Muscle of leg (tissue), 11 donors: ENCODE data around the gene SYT13. TPM values are rescaled to one million over a fixed set of nuclear protein-coding genes. Genes with fewer than 3 reads are reported as not detected.
A peak's percentile ranks its signal among the peaks of the same experiment; 100 is the strongest.
"Not testable (repeated sequence)": the region's sequence is repeated elsewhere in the genome, so short reads cannot be mapped to it uniquely, and the experiment has no call there.

Experiments used
- DNase-seq: peaks from one replicate; pipeline ENCODE4 v3.0.0; 2013
- H3K27ac ChIP-seq: one replicate; pipeline ENCODE4 v1.5.1; 2013; ENCODE audit warnings: mild to moderate bottlenecking, low read length, control low read depth
- H3K27me3 ChIP-seq: one replicate; pipeline ENCODE4 v1.6.1; 2013; ENCODE audit warnings: low read length; ENCODE audit not compliant: control insufficient read depth, insufficient read depth
- H3K36me3 ChIP-seq: one replicate; pipeline ENCODE4 v1.6.1; 2013; ENCODE audit warnings: low read length; ENCODE audit not compliant: control insufficient read depth, insufficient read depth
- H3K4me1 ChIP-seq: one replicate; pipeline ENCODE4 v1.6.1; 2013; ENCODE audit warnings: low read length; ENCODE audit not compliant: control insufficient read depth, insufficient read depth
- H3K4me3 ChIP-seq: one replicate; pipeline ENCODE4 v1.5.1; 2013; ENCODE audit warnings: low read length, control low read depth
- H3K9me3 ChIP-seq: replicated peaks from 2 replicates; pipeline ENCODE4 v1.6.1; 2013; ENCODE audit warnings: low read depth, low read length; ENCODE audit not compliant: control insufficient read depth
- WGBS: methylation state at CpG from one replicate; pipeline ENCODE4 v1.1.5; 2013; ENCODE audit warnings: missing lambda C conversion rate; ENCODE audit not compliant: insufficient coverage; 5-methylcytosine and 5-hydroxymethylcytosine counted together
- polyA plus RNA-seq, 8 donors: library from polyadenylated mRNA; unstranded; fragments of 120-200 nt; gene quantifications; one replicate each; pipeline versions ENCODE4 v1.2.1 to v1.2.3, GENCODE V29; 2013; ENCODE audit warnings: inconsistent platforms in 1 of 8, low replicate concordance in 1 of 8; ENCODE audit not compliant: insufficient read length in 8 of 8, insufficient read depth in 1 of 8
- total RNA-seq: library from RNA; stranded (reverse); fragments of 120-200 nt; gene quantifications from one replicate; pipeline ENCODE4 v1.2.4, GENCODE V29; 2013

Gene SYT13
- total and polyA plus RNA-seq, 9 donors, result 0.49 to 1.9 (median 1.2) TPM

DNA sequence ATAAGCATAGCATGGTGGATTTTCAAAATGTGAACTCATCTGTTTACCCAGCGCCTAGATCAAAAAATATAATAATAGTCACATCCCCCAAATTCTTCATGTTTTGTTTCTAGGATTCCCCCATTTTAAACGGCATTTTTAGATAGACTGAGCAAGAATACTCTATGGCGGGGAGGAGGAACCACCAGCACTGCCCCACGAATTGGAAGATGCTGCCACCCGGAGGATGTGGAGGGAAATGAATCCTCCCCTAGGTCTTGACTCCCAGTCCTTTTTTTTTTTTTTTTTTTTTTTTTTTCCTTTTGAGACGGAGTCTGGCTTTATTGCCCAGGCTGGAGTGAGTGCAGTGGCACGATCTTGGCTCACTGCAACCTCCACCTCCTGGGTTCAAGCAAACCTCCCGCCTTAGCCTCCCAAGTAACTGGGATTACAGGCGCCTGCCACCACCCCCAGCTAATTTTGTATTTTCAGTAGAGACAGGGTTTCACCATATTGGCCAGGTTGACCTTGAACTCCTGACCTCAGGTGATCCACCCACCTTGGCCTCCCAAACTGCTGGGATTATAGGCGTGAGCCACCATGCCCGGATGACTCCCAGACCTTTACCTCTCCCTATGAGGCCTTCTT lies 7.5 kb upstream of the SYT13 start:
- H3K27ac ChIP-seq, H3K4me1 ChIP-seq, H3K27me3 ChIP-seq, H3K4me3 ChIP-seq, H3K36me3 ChIP-seq, H3K9me3 ChIP-seq: not testable (repeated sequence)
- DNase-seq, result peak; percentile 91
- WGBS, result 83% methylated on average over 2 of the region's 11 CpGs

- no peak overlapping the region for H3K4me3 ChIP-seq
- no peaks in the 10 kb centered on the region for H3K36me3 ChIP-seq
- DNase-seq, result no peak
- WGBS, result 100% methylated on average over 1 of the region's 1 CpG
- H3K9me3 ChIP-seq, result peaks cover 4% of the 10 kb centered on the region
- H3K4me1 ChIP-seq, result peaks cover 6% of the 10 kb centered on the region
- peaks cover 32% of the 10 kb centered on the region for H3K27me3 ChIP-seq
- no peak overlapping the region for H3K27ac ChIP-seq
Observed at GRCh38 chr11:45290586-45290985, 4.4 kb upstream of the SYT13 start.

DNA sequence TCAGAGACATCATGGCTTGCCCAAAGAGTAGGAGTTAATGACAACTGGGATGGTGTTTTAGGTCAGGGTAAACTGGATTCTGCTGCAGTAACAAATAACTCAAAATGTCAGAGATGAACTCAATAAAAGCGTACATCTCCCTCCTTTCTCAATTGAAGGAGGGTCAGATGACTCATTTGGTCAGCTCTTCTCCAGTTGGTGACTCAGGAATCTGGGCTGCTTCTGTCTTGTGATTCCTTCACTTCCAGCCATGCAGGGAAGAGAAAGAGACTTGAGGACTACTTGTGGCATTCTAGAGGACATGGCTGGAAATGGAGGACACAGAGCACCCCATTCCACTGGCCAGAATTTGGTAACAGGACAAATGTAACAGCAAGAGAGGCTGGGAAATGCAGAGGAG lies 3.2 kb upstream of the SYT13 start:
- no CpG with 5 or more reads among the region's 1 CpG for WGBS
- Histone ChIP-seq H3K27ac (no peak overlapping the region), H3K4me3 (no peak overlapping the region), H3K36me3 (no peaks in the 10 kb centered on the region), H3K9me3 (peaks cover 4% of the 10 kb centered on the region), H3K27me3 (peaks cover 44% of the 10 kb centered on the region), H3K4me1 (peaks cover 11% of the 10 kb centered on the region)
- no peak for DNase-seq

DNA sequence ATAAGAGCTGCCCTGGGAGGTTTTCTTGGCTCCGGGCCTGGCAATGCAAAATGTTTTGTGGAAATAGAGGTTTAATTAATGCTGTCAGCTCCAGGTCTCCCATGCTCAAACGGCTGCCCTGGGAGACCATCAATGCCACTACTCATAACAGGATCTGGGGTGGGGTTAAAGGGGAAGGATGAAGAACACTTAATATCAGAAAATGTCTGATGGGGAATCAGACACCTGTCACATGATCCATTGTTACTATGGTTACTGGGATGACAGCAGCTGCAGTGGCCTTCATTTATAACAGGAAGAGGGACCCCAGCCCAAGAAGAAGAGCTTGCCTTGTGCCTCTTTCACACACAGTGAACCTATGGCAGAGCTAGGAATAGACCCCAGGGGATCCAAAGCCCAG lies 2.2 kb upstream of the SYT13 start:
- H3K27ac ChIP-seq, result no peak overlapping the region
- no peak for DNase-seq
- no peaks in the 10 kb centered on the region for H3K36me3 ChIP-seq
- H3K4me1 ChIP-seq, result peaks cover 11% of the 10 kb centered on the region
- WGBS, result no CpG with 5 or more reads among the region's 2 CpGs
- peaks cover 44% of the 10 kb centered on the region for H3K27me3 ChIP-seq
- no peak overlapping the region for H3K4me3 ChIP-seq
- peaks cover 4% of the 10 kb centered on the region for H3K9me3 ChIP-seq

GRCh38 chr11:45287316-45287903 lies 1.3 kb upstream of the SYT13 start:
- peaks cover 4% of the 10 kb centered on the region for H3K9me3 ChIP-seq
- no peak overlapping the region for H3K27ac ChIP-seq
- H3K27me3 ChIP-seq, result peaks cover 44% of the 10 kb centered on the region
- DNase-seq, result no peak
- WGBS, result 100% methylated on average over 1 of the region's 3 CpGs
- no peak overlapping the region for H3K4me3 ChIP-seq
- no peaks in the 10 kb centered on the region for H3K36me3 ChIP-seq
- peaks cover 11% of the 10 kb centered on the region for H3K4me1 ChIP-seq

- H3K27ac ChIP-seq, result no peak overlapping the region
- WGBS, result 9% methylated on average over 13 of the region's 13 CpGs
- peaks cover 11% of the 10 kb centered on the region for H3K4me1 ChIP-seq
- no peaks in the 10 kb centered on the region for H3K36me3 ChIP-seq
- peaks cover 39% of the 10 kb centered on the region for H3K27me3 ChIP-seq
- H3K9me3 ChIP-seq, result peaks cover 4% of the 10 kb centered on the region
- no peak for DNase-seq
- H3K4me3 ChIP-seq, result no peak overlapping the region
Observed at GRCh38 chr11:45285250-45285828, 802 bp downstream of the SYT13 start.

GRCh38 chr11:45282081-45282480 lies 4.1 kb downstream of the SYT13 start:
- no peak overlapping the region for H3K4me3 ChIP-seq
- peaks cover 11% of the 10 kb centered on the region for H3K4me1 ChIP-seq
- no peaks in the 10 kb centered on the region for H3K9me3 ChIP-seq
- DNase-seq, result no peak
- H3K27ac ChIP-seq, result no peak overlapping the region
- H3K27me3 ChIP-seq, result peaks cover 26% of the 10 kb centered on the region
- WGBS, result 48% methylated on average over 5 of the region's 6 CpGs
- H3K36me3 ChIP-seq, result no peaks in the 10 kb centered on the region

GRCh38 chr11:45280449-45280848 lies 5.7 kb downstream of the SYT13 start:
- peaks cover 11% of the 10 kb centered on the region for H3K27me3 ChIP-seq
- no peak for DNase-seq
- no peaks in the 10 kb centered on the region for H3K36me3 ChIP-seq
- H3K4me1 ChIP-seq, result peaks cover 4% of the 10 kb centered on the region
- no peak overlapping the region for H3K4me3 ChIP-seq
- no peaks in the 10 kb centered on the region for H3K9me3 ChIP-seq
- WGBS, result 44% methylated on average over 2 of the region's 3 CpGs
- H3K27ac ChIP-seq, result no peak overlapping the region

DNA sequence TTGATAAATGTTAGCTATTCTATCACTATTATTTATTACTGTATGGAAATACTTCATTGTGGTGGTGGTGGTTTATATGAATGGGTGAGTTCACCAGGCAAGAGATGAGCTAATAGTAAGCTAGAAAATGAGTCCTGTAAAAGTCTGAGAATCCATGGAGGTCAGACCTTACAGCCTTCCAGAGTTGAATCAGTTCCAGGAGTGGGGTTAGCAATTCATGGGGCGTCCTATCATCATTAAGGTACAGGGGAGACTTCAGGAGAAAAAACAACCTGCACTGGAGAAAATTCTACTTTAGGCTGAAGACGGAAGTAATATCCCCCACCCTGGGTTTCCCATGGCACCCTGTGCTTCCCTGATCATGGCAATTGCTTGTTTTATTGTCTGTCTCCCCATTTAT lies 6.5 kb downstream of the SYT13 start:
- Histone ChIP-seq H3K27me3 (peaks cover 3% of the 10 kb centered on the region), H3K4me3 (no peak overlapping the region), H3K27ac (no peak overlapping the region), H3K9me3 (no peaks in the 10 kb centered on the region), H3K36me3 (no peaks in the 10 kb centered on the region), H3K4me1 (no peaks in the 10 kb centered on the region)
- no peak for DNase-seq
- WGBS, result 75% methylated on average over 1 of the region's 2 CpGs

- H3K27me3 ChIP-seq, result no peaks in the 10 kb centered on the region
- no peaks in the 10 kb centered on the region for H3K36me3 ChIP-seq
- no peaks in the 10 kb centered on the region for H3K9me3 ChIP-seq
- WGBS, result 72% methylated on average over 2 of the region's 4 CpGs
- no peaks in the 10 kb centered on the region for H3K4me1 ChIP-seq
- H3K27ac ChIP-seq, result no peak overlapping the region
- no peak overlapping the region for H3K4me3 ChIP-seq
- peak; percentile 31 for DNase-seq
Observed at GRCh38 chr11:45278714-45279113, 7.4 kb downstream of the SYT13 start.
